Activated naive CD4-positive, alpha-beta T cell treated with anti-CD3 and anti-CD28 coated beads for 36 hours (primary cell): Measurements from ENCODE around the gene EPHA6. TPM values are rescaled to one million over a fixed set of nuclear protein-coding genes. Genes with fewer than 3 reads are reported as not detected.

Experiments used
- CTCF ChIA-PET: fragments of 350-600 bp; sonication (Branson Sonifier 250); formaldehyde crosslinking; loops from one replicate; lab custom pipeline; 2021; ENCODE audit warnings: antibody characterized with exemption; lab: Charles Lee
- DNase-seq: peaks from one replicate; pipeline ENCODE4 v3.0.0-alpha.2; 2020
- H3K27ac Mint-ChIP-seq: one replicate; pipeline ENCODE4 v1.8.0; 2021; ENCODE audit warnings: mild to moderate bottlenecking, mixed read lengths
- H3K27me3 Mint-ChIP-seq: one replicate; pipeline ENCODE4 v1.8.0; 2021; ENCODE audit warnings: low read depth, mixed read lengths
- H3K36me3 Mint-ChIP-seq: one replicate; pipeline ENCODE4 v1.8.0; 2021; ENCODE audit warnings: low read depth, mixed read lengths
- H3K4me1 Mint-ChIP-seq: one replicate; pipeline ENCODE4 v1.8.0; 2021; ENCODE audit warnings: low read depth, mixed read lengths
- H3K4me3 Mint-ChIP-seq: one replicate; pipeline ENCODE4 v1.8.0; 2021; ENCODE audit warnings: mild to moderate bottlenecking, moderate library complexity, mixed read lengths
- H3K9me3 Mint-ChIP-seq: one replicate; pipeline ENCODE4 v1.8.0; 2021; ENCODE audit warnings: mixed read lengths
- intact Hi-C: fragments of 100-400 bp; cut with micrococcal nuclease; formaldehyde crosslinking; loops from one replicate; pipeline ENCODE4 v1.15.1; 2023
- total RNA-seq, 2 experiments: library from RNA; stranded (reverse); gene quantifications; one replicate each; pipeline ENCODE4 v1.2.3, GENCODE V29; 2021

Gene EPHA6
- total RNA-seq, 2 experiments from 2014 or later = not detected

DNA sequence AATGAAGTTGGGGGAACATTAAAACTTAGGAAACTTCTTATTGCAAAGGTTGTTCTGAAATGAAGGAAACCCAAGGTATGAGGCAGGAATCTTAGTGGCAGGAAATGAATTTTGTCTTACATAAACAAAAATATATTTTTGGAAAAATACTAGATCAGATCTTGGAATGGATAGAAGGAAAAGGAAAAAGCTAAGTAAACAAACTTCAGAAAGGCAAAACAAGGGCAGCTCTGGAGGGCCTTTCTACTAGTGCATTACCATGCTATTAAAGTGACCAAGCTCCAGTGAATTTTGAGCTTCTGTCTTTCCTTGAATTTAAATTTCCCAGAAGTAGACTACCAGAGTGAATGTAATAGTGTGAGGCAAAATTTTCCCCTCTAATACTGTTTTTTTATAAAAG, 963.8 kb downstream of the EPHA6 start:
- intact Hi-C loops = no loop called here
- H3K4me1 Mint-ChIP-seq = no peaks in the 10 kb centered on the region
- no peak overlapping the region for H3K4me3 Mint-ChIP-seq
- H3K27ac Mint-ChIP-seq = no peak overlapping the region
- CTCF ChIA-PET = interaction anchor here (1.0 kb wide), 1 partner anchor 14 kb away, joined by 3 read pairs; no protein-coding TSS in a partner anchor
- no peaks in the 10 kb centered on the region for H3K27me3 Mint-ChIP-seq
- no peak for DNase-seq
- no peaks in the 10 kb centered on the region for H3K9me3 Mint-ChIP-seq
- peaks cover 8% of the 10 kb centered on the region for H3K36me3 Mint-ChIP-seq

DNA sequence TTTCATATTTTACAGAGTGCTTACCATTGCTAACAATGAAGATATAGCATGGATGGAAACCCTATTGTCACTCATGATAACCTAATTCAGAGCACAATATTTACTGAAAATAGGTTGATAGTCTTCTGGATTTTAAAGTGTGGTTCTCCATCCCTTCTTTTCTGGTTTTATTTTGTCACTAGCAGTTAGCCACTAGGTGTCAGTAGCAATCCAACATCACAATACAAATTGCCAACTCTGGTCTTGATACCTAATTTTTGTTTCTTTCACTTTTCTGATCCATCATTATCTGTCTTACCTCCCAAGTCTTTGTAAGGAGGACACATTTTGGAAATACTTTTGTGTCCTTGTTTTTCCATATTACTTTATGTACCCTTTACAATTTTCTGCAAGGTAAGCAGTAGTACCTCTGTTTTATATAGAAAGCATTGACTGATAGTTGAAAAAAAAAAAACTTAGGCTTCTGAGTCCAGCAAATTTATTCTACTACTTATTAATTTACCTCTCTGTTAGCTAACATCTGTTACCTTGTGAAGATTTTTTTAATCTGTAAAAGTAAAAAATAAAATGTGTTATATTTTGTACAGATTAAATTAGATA, 979.1 kb downstream of the EPHA6 start:
- no peak for DNase-seq
- CTCF ChIA-PET = interaction anchor here (0.6 to 4.5 kb wide), 9 partner anchors 59 to 778 kb away, joined by 3 to 77 read pairs (median 4); no protein-coding TSS in a partner anchor
- Mint-ChIP-seq H3K36me3 (no peaks in the 10 kb centered on the region), H3K9me3 (no peaks in the 10 kb centered on the region), H3K27me3 (no peaks in the 10 kb centered on the region), H3K4me1 (no peaks in the 10 kb centered on the region), H3K4me3 (no peak overlapping the region), H3K27ac (no peak overlapping the region)
- intact Hi-C loops = loop anchor here (1.0 to 5.0 kb wide), 6 partner anchors 29 to 534 kb away; partner anchors contain the start of gene CRYBG3

DNA sequence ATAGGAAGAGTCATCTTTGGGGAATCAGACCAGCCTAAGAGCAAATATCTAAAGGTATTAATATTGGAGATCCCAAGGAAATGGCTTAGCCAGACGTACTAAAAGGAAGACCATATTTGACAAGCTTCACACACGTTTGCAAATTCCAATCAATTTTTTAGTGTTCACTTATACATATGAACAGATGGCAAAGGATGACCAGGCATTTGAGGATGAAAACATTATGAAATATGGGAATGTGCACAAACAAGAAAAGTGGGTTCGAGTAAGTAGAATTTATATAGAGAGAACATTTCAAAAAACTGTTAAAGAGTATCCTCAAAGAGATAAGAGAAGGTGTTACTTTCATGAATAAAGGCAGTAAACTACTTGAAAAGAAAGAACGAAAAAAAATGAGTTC, 981.6 kb downstream of the EPHA6 start:
- Mint-ChIP-seq H3K27ac (no peak overlapping the region), H3K9me3 (no peaks in the 10 kb centered on the region), H3K4me3 (no peak overlapping the region), H3K36me3 (no peaks in the 10 kb centered on the region), H3K4me1 (no peaks in the 10 kb centered on the region), H3K27me3 (no peaks in the 10 kb centered on the region)
- intact Hi-C loops = no loop called here
- DNase-seq = no peak
- CTCF ChIA-PET = interaction anchor here (1.0 to 4.5 kb wide), 2 partner anchors 146 to 227 kb away, joined by 3 to 77 read pairs; no protein-coding TSS in a partner anchor
